ENCODE results near the gene SPATA24. TPM values are rescaled to one million over a fixed set of nuclear protein-coding genes. Genes with fewer than 3 reads are reported as not detected.

Gene SPATA24
- total RNA-seq, 2 donors from 2014 or later = 2.9 to 3.9 TPM

GRCh38 chr5:139386050-139386438 lies 17.8 kb downstream of the SPATA24 start:
- H3K27me3 ChIP-seq = no peaks in the 10 kb centered on the region
- intact Hi-C loops (cut with DNase I) = no loop called here
- DNase-seq = no peak
- no peaks in the 10 kb centered on the region for H3K36me3 ChIP-seq
- H3K9me3 ChIP-seq = no peaks in the 10 kb centered on the region
- H3K4me1 ChIP-seq = peaks cover 23% of the 10 kb centered on the region
- no peak for TF ChIP-seq CTCF (IDR thresholded peaks at IDR 0.05)
- no peak overlapping the region for H3K27ac ChIP-seq
- no peak overlapping the region for H3K9ac ChIP-seq (ENCODE audit: low read depth in 2 of 2, low read length in 2 of 2)
- H3K4me3 ChIP-seq = no peak overlapping the region

- H3K4me3 ChIP-seq = peak overlapping the region; percentile 11
- no peaks in the 10 kb centered on the region for H3K36me3 ChIP-seq
- peaks cover 17% of the 10 kb centered on the region for H3K4me1 ChIP-seq
- H3K27me3 ChIP-seq = no peaks in the 10 kb centered on the region
- no peaks in the 10 kb centered on the region for H3K9me3 ChIP-seq
- peak overlapping the region; percentile 46 for H3K27ac ChIP-seq
- peak overlapping the region; percentile 12 to 44 for H3K9ac ChIP-seq (ENCODE audit: low read depth in 2 of 2, low read length in 2 of 2)
- TF ChIP-seq CTCF (IDR thresholded peaks at IDR 0.05) = no peak
- DNase-seq = no peak
- intact Hi-C loops (cut with DNase I) = no loop called here
Measured at GRCh38 chr5:139385061-139386049, 18.5 kb downstream of the SPATA24 start.

GRCh38 chr5:139384591-139385051 lies 19.3 kb downstream of the SPATA24 start:
- peak overlapping the region; percentile 11 for H3K4me3 ChIP-seq
- no peaks in the 10 kb centered on the region for H3K36me3 ChIP-seq
- peak overlapping the region; percentile 4 to 12 for H3K9ac ChIP-seq (ENCODE audit: low read depth in 2 of 2, low read length in 2 of 2)
- H3K27ac ChIP-seq = peak overlapping the region; percentile 46
- intact Hi-C loops (cut with DNase I) = no loop called here
- H3K9me3 ChIP-seq = no peaks in the 10 kb centered on the region
- H3K4me1 ChIP-seq = peaks cover 16% of the 10 kb centered on the region
- TF ChIP-seq CTCF (IDR thresholded peaks at IDR 0.05) = no peak
- no peaks in the 10 kb centered on the region for H3K27me3 ChIP-seq
- no peak for DNase-seq

GRCh38 chr5:139383993-139384590 lies 19.8 kb downstream of the SPATA24 start:
- intact Hi-C loops (cut with DNase I) = no loop called here
- no peak for TF ChIP-seq CTCF (IDR thresholded peaks at IDR 0.05)
- Histone ChIP-seq H3K9me3 (no peaks in the 10 kb centered on the region), H3K27ac (no peak overlapping the region), H3K36me3 (no peaks in the 10 kb centered on the region), H3K4me1 (peaks cover 16% of the 10 kb centered on the region), H3K9ac (ENCODE audit: low read depth in 2 of 2, low read length in 2 of 2) (peak overlapping the region; percentile 8 to 63), H3K27me3 (no peaks in the 10 kb centered on the region), H3K4me3 (no peak overlapping the region)
- no peak for DNase-seq

GRCh38 chr5:139383275-139383992 lies 20.5 kb downstream of the SPATA24 start, which contains the start of gene SLC23A1:
SLC23A1 (minus strand) TSS chr5:139383297; CDS start chr5:139383253, 44 bp downstream.
- Histone ChIP-seq H3K36me3 (no peaks in the 10 kb centered on the region), H3K9me3 (no peaks in the 10 kb centered on the region), H3K9ac (ENCODE audit: low read depth in 2 of 2, low read length in 2 of 2) (peak within 1 kb of the TSS; percentile 8 to 63), H3K4me3 (no peak within 1 kb of the TSS), H3K4me1 (peaks cover 16% of the 10 kb centered on the region), H3K27ac (peak within 1 kb of the TSS; percentile 12), H3K27me3 (no peaks in the 10 kb centered on the region)
- intact Hi-C loops (cut with DNase I) = no loop called here
- no peak for TF ChIP-seq CTCF (IDR thresholded peaks at IDR 0.05)
- DNase-seq = peak; percentile 85

Data from colonic mucosa (tissue), 4 donors.